Mesothelial cell of epicardium (in vitro differentiated cells): Measurements from ENCODE around the gene CDH23. TPM values are rescaled to one million over a fixed set of nuclear protein-coding genes. Genes with fewer than 3 reads are reported as not detected.

Experiments used
- DNase-seq, 2 experiments: peaks; one replicate each; pipeline ENCODE4 v3.0.0; 2021; ENCODE audit warnings: low spot score in 2 of 2; ENCODE audit not compliant: unreplicated experiment in 2 of 2
- H3K27ac Mint-ChIP-seq: 2 replicates; pipeline ENCODE4 v1.8.0; 2021; ENCODE audit warnings: mixed read lengths
- H3K27me3 Mint-ChIP-seq: 2 replicates; pipeline ENCODE4 v1.8.0; 2021; ENCODE audit warnings: low read depth, mixed read lengths
- H3K36me3 Mint-ChIP-seq: 2 replicates; pipeline ENCODE4 v1.8.0; 2021; ENCODE audit warnings: mixed read lengths
- H3K4me1 Mint-ChIP-seq: 2 replicates; pipeline ENCODE4 v1.8.0; 2021; ENCODE audit warnings: mixed read lengths
- H3K4me3 Mint-ChIP-seq: 2 replicates; pipeline ENCODE4 v1.8.0; 2021; ENCODE audit warnings: mild to moderate bottlenecking, moderate library complexity, mixed read lengths
- H3K9me3 Mint-ChIP-seq: 2 replicates; pipeline ENCODE4 v1.8.0; 2021; ENCODE audit warnings: mixed read lengths
- CTCF ChIP-seq: fragments of 200-600 bp; sonication (generic); IDR thresholded peaks from one replicate; pipeline ENCODE4 v1.5.0; 2021; ENCODE audit warnings: antibody characterized with exemption; ENCODE audit not compliant: unreplicated experiment
- total RNA-seq: library from RNA; stranded (reverse); gene quantifications from 3 replicates; pipeline ENCODE4 v1.2.1, GENCODE V29; 2021

The CDH23 gene
- total RNA-seq, 1 donor from 2014 or later: 2.5 TPM

GRCh38 chr10:71451754-71452153, 55.0 kb downstream of the CDH23 start:
- H3K27ac Mint-ChIP-seq: no peak overlapping the region
- DNase-seq: no peak
- peaks cover 34% of the 10 kb centered on the region for H3K27me3 Mint-ChIP-seq
- H3K4me1 Mint-ChIP-seq: no peaks in the 10 kb centered on the region
- no peaks in the 10 kb centered on the region for H3K36me3 Mint-ChIP-seq
- no peak for TF ChIP-seq CTCF
- H3K4me3 Mint-ChIP-seq: no peak overlapping the region
- H3K9me3 Mint-ChIP-seq: no peaks in the 10 kb centered on the region

- Mint-ChIP-seq H3K36me3 (no peaks in the 10 kb centered on the region), H3K9me3 (no peaks in the 10 kb centered on the region), H3K4me1 (no peaks in the 10 kb centered on the region), H3K4me3 (no peak overlapping the region), H3K27me3 (peaks cover 46% of the 10 kb centered on the region), H3K27ac (no peak overlapping the region)
- no peak for TF ChIP-seq CTCF
- DNase-seq: no peak
Observed at GRCh38 chr10:71453186-71453585, 56.5 kb downstream of the CDH23 start.

- no peaks in the 10 kb centered on the region for H3K9me3 Mint-ChIP-seq
- H3K36me3 Mint-ChIP-seq: no peaks in the 10 kb centered on the region
- no peak overlapping the region for H3K4me3 Mint-ChIP-seq
- TF ChIP-seq CTCF: no peak
- no peak overlapping the region for H3K27ac Mint-ChIP-seq
- DNase-seq: no peak
- no peaks in the 10 kb centered on the region for H3K4me1 Mint-ChIP-seq
- H3K27me3 Mint-ChIP-seq: peaks cover 47% of the 10 kb centered on the region
Observed at GRCh38 chr10:71454347-71454746, 57.6 kb downstream of the CDH23 start.

GRCh38 chr10:71455035-71455434, 58.3 kb downstream of the CDH23 start:
- Mint-ChIP-seq H3K4me1 (no peaks in the 10 kb centered on the region), H3K9me3 (no peaks in the 10 kb centered on the region), H3K36me3 (no peaks in the 10 kb centered on the region), H3K4me3 (no peak overlapping the region), H3K27me3 (peaks cover 47% of the 10 kb centered on the region), H3K27ac (no peak overlapping the region)
- DNase-seq: no peak
- no peak for TF ChIP-seq CTCF

GRCh38 chr10:71456631-71457030, 59.9 kb downstream of the CDH23 start:
- H3K9me3 Mint-ChIP-seq: no peaks in the 10 kb centered on the region
- TF ChIP-seq CTCF: no peak
- no peak overlapping the region for H3K27ac Mint-ChIP-seq
- H3K4me3 Mint-ChIP-seq: no peak overlapping the region
- H3K4me1 Mint-ChIP-seq: no peaks in the 10 kb centered on the region
- H3K36me3 Mint-ChIP-seq: no peaks in the 10 kb centered on the region
- H3K27me3 Mint-ChIP-seq: peaks cover 49% of the 10 kb centered on the region
- no peak for DNase-seq

- no peak for DNase-seq
- H3K4me3 Mint-ChIP-seq: no peak overlapping the region
- H3K9me3 Mint-ChIP-seq: no peaks in the 10 kb centered on the region
- no peak overlapping the region for H3K27ac Mint-ChIP-seq
- TF ChIP-seq CTCF: no peak
- H3K4me1 Mint-ChIP-seq: no peaks in the 10 kb centered on the region
- H3K36me3 Mint-ChIP-seq: no peaks in the 10 kb centered on the region
- peaks cover 51% of the 10 kb centered on the region for H3K27me3 Mint-ChIP-seq
Observed at GRCh38 chr10:71457908-71458307, 61.2 kb downstream of the CDH23 start.
